A549 (cell line): Measurements from ENCODE around the gene TMEM190. TPM values are rescaled to one million over a fixed set of nuclear protein-coding genes. Genes with fewer than 3 reads are reported as not detected.
A peak's percentile ranks its signal among the peaks of the same experiment; 100 is the strongest.

Source experiments
- ATAC-seq, 2 experiments: fragments of 200-7000 bp in 1 of 2; fragments of >200 bp in 1 of 2; cut with Nextera tagmentation in 1 of 2; cut with Tn5 transposase in 1 of 2; 3 replicates each; pipeline versions ENCODE4 v1.8.0 to v1.9.1; 2018 to 2020; ENCODE audit warnings: mild to moderate bottlenecking in 1 of 2, moderate library complexity in 1 of 2
- CTCF ChIA-PET: fragments of 300-600 bp; sonication (Branson Sonifier 250); formaldehyde crosslinking; extraction: SDS; loops from one replicate; lab custom pipeline; 2021; ENCODE audit warnings: antibody characterized with exemption, inconsistent platforms; lab: Yijun Ruan, JAX
- POLR2A ChIA-PET: fragments of 350-600 bp; formaldehyde crosslinking; extraction: SDS; loops from one replicate; lab custom pipeline; 2021; ENCODE audit warnings: antibody characterized with exemption, inconsistent platforms; lab: Yijun Ruan, JAX
- DNase-seq, 2 experiments: peaks; one replicate each; pipeline versions ENCODE4 v3.0.0 to v3.0.0-alpha.2; 2011 to 2016; ENCODE audit warnings: low read depth in 1 of 2, low spot score in 1 of 2
- FAIRE-seq: peaks from 2 replicates; lab custom pipeline; 2011; peaks lifted over from hg19 to GRCh38; lab: Jason Lieb, UNC
- H3K27ac ChIP-seq, 2 experiments: fragments of >200 bp; sonication (Bioruptor Twin); formaldehyde crosslinking; 3 replicates each; pipeline ENCODE4 v1.5.1; 2016 to 2017
- H3K4me1 ChIP-seq: fragments of >200 bp; sonication (Bioruptor Twin); formaldehyde crosslinking; 3 replicates; pipeline ENCODE4 v1.6.1; 2016
- H3K4me2 ChIP-seq: fragments of >200 bp; sonication (Bioruptor Twin); formaldehyde crosslinking; 3 replicates; pipeline ENCODE4 v1.6.1; 2016
- H3K4me3 ChIP-seq: fragments of >200 bp; sonication (Bioruptor Twin); formaldehyde crosslinking; 3 replicates; pipeline ENCODE4 v1.5.1; 2016
- H3K9me3 ChIP-seq: fragments of >200 bp; sonication (Bioruptor Twin); formaldehyde crosslinking; 3 replicates; pipeline ENCODE4 v1.6.1; 2016
- BCL3 ChIP-seq: fragments of >200 bp; sonication (Bioruptor Twin); formaldehyde crosslinking; IDR thresholded peaks from 3 replicates; pipeline ENCODE4 v1.6.1; 2016
- BHLHE40 ChIP-seq: IDR thresholded peaks from 2 replicates; pipeline ENCODE4 v1.6.1; 2012; ENCODE audit warnings: low read depth, low read length, inconsistent platforms
- CBX2 ChIP-seq: fragments of 200-600 bp; sonication (generic); IDR thresholded peaks from 2 replicates; pipeline ENCODE4 v1.6.1; 2016; ENCODE audit warnings: low read depth, mild to moderate bottlenecking, borderline replicate concordance
- EHF ChIP-seq: fragments of 250-450 bp; sonication (Bioruptor Pico); IDR thresholded peaks from 2 replicates; pipeline ENCODE4 v1.5.0; 2020; ENCODE audit warnings: mild to moderate bottlenecking
- EP300 ChIP-seq, 2 experiments: fragments of >200 bp; sonication (Bioruptor Twin); formaldehyde crosslinking; IDR thresholded peaks; 2 replicates in 1 of 2; 3 replicates in 1 of 2; pipeline ENCODE4 v1.6.1; 2016 to 2017
- FOSB ChIP-seq: fragments of 250-450 bp; sonication (Bioruptor Pico); IDR thresholded peaks from 2 replicates; pipeline ENCODE4 v1.5.0; 2020; ENCODE audit warnings: mild to moderate bottlenecking, moderate library complexity
- FOSL2 ChIP-seq, 2 experiments: fragments of 450-650 bp in 1 of 2; fragments of >200 bp in 1 of 2; sonication (Bioruptor Twin) in 1 of 2; formaldehyde crosslinking; IDR thresholded peaks; 2 replicates each; pipeline versions ENCODE4 v1.5.0 to v1.6.1; 2016 to 2020; ENCODE audit warnings: mild to moderate bottlenecking in 1 of 2, moderate library complexity in 1 of 2
- FOXS1 ChIP-seq: fragments of 250-450 bp; sonication (Bioruptor Pico); IDR thresholded peaks from 2 replicates; pipeline ENCODE4 v1.5.0; 2020; ENCODE audit warnings: mild to moderate bottlenecking, moderate library complexity
- HOXA7 ChIP-seq: fragments of 250-450 bp; sonication (Bioruptor Pico); IDR thresholded peaks from 2 replicates; pipeline ENCODE4 v1.5.0; 2020; ENCODE audit warnings: mild to moderate bottlenecking, moderate library complexity
- HOXB13 ChIP-seq: fragments of 250-450 bp; sonication (Bioruptor Pico); IDR thresholded peaks from 2 replicates; pipeline ENCODE4 v1.5.0; 2020; ENCODE audit warnings: low read depth, mild to moderate bottlenecking, moderate library complexity
- HOXB5 ChIP-seq: fragments of 250-450 bp; sonication (Bioruptor Pico); IDR thresholded peaks from 2 replicates; pipeline ENCODE4 v1.5.0; 2020; ENCODE audit warnings: mild to moderate bottlenecking, moderate library complexity
- JUN ChIP-seq, 2 experiments: fragments of >200 bp; sonication (Bioruptor Twin); formaldehyde crosslinking; IDR thresholded peaks; 2 replicates in 1 of 2; 3 replicates in 1 of 2; pipeline ENCODE4 v1.6.1; 2016 to 2017
- JUNB ChIP-seq: fragments of >200 bp; sonication (Bioruptor Twin); formaldehyde crosslinking; IDR thresholded peaks from 2 replicates; pipeline ENCODE4 v1.6.1; 2016
- KDM1A ChIP-seq: fragments of 200-600 bp; sonication (generic); IDR thresholded peaks from 2 replicates; pipeline ENCODE4 v1.6.1; 2016; ENCODE audit warnings: low read depth, mild to moderate bottlenecking
- MAFK ChIP-seq: fragments of 450-650 bp; IDR thresholded peaks from 2 replicates; pipeline ENCODE4 v1.6.1; 2014; ENCODE audit not compliant: partially characterized antibody
- MAX ChIP-seq: IDR thresholded peaks from 2 replicates; pipeline ENCODE4 v1.6.1; 2012
- NFE2L2 ChIP-seq: fragments of 150-350 bp; conservative IDR thresholded peaks from 2 replicates; pipeline ENCODE4 v1.6.1; 2014; ENCODE audit warnings: low read length
- PBX3 ChIP-seq: IDR thresholded peaks from 2 replicates; pipeline ENCODE4 v1.6.1; 2012
- PHF8 ChIP-seq: fragments of 200-600 bp; sonication (generic); IDR thresholded peaks from 2 replicates; pipeline ENCODE4 v1.6.1; 2016; ENCODE audit warnings: low read depth, mild to moderate bottlenecking, antibody characterized with exemption, moderate library complexity, borderline replicate concordance
- POLR2A ChIP-seq: IDR thresholded peaks from 2 replicates; pipeline ENCODE4 v1.6.1; 2012; ENCODE audit warnings: mild to moderate bottlenecking, low read length
- RAD21 ChIP-seq, 2 experiments: fragments of >200 bp in 1 of 2; sonication (Bioruptor Twin) in 1 of 2; formaldehyde crosslinking in 1 of 2; IDR thresholded peaks in 1 of 2; conservative IDR thresholded peaks in 1 of 2; 2 replicates in 1 of 2; 3 replicates in 1 of 2; pipeline ENCODE4 v1.6.1; 2012 to 2018; ENCODE audit warnings: inconsistent platforms in 1 of 2
- RARB ChIP-seq: fragments of 250-450 bp; sonication (Bioruptor Pico); IDR thresholded peaks from 2 replicates; pipeline ENCODE4 v1.8.0; 2021; ENCODE audit warnings: mild to moderate bottlenecking, moderate library complexity
- RNF2 ChIP-seq: fragments of 200-600 bp; sonication (generic); IDR thresholded peaks from 2 replicates; pipeline ENCODE4 v1.6.1; 2016; ENCODE audit warnings: low read depth, mild to moderate bottlenecking, antibody characterized with exemption, moderate library complexity, borderline replicate concordance
- SMC3 ChIP-seq: fragments of >200 bp; sonication (Bioruptor Twin); formaldehyde crosslinking; IDR thresholded peaks from 3 replicates; pipeline ENCODE4 v1.6.1; 2018; ENCODE audit warnings: inconsistent platforms
- TFCP2L1 ChIP-seq: fragments of 250-450 bp; sonication (Bioruptor Pico); IDR thresholded peaks from 2 replicates; pipeline ENCODE4 v1.5.0; 2021; ENCODE audit warnings: mild to moderate bottlenecking
- USF2 ChIP-seq: fragments of 450-650 bp; IDR thresholded peaks from 2 replicates; pipeline ENCODE4 v1.6.1; 2014; ENCODE audit warnings: antibody characterized with exemption
- ZNF302 ChIP-seq: fragments of 250-450 bp; sonication (Bioruptor Pico); IDR thresholded peaks from 2 replicates; pipeline ENCODE4 v1.9.0; 2021; ENCODE audit warnings: inconsistent platforms, mild to moderate bottlenecking, moderate library complexity
- WGBS: methylation state at CpG from one replicate; pipeline ENCODE4 v1.1.6; 2017; ENCODE audit errors: missing lambda C conversion rate; 5-methylcytosine and 5-hydroxymethylcytosine counted together
- polyA plus RNA-seq, 4 experiments: library from polyadenylated mRNA; depleted of rRNA in 3 of 4; stranded (reverse); fragments of >200 nt; fragmentation: RNase III in 1 of 4; extraction: RNeasy Plus Mini Kit Qiagen cat#74134 plus additional on column Dnase treatment in 1 of 4; gene quantifications; 2 replicates in 3 of 4; 3 replicates in 1 of 4; pipeline ENCODE4 v1.2.3, GENCODE V29; 2011 to 2017
- TF ChIP-seq, protein P1 (sequence below): fragments of >200 bp; sonication (Bioruptor Twin); formaldehyde crosslinking; IDR thresholded peaks from 3 replicates; pipeline ENCODE4 v1.5.1; 2016
- TF ChIP-seq, protein P2 (sequence below): fragments of >200 bp; sonication (Bioruptor Twin); formaldehyde crosslinking; IDR thresholded peaks from 2 replicates; pipeline ENCODE4 v1.6.1; 2016
- TF ChIP-seq, protein P3 (sequence below): fragments of 250-450 bp; sonication (Bioruptor Pico); IDR thresholded peaks from 2 replicates; pipeline ENCODE4 v1.5.0; 2020; ENCODE audit warnings: low read depth, mild to moderate bottlenecking, moderate library complexity

The TMEM190 gene
- polyA plus RNA-seq, 2 of the 4 experiments (the other 2 are of a cell fraction): 0.58 to 1.7 TPM

DNA sequence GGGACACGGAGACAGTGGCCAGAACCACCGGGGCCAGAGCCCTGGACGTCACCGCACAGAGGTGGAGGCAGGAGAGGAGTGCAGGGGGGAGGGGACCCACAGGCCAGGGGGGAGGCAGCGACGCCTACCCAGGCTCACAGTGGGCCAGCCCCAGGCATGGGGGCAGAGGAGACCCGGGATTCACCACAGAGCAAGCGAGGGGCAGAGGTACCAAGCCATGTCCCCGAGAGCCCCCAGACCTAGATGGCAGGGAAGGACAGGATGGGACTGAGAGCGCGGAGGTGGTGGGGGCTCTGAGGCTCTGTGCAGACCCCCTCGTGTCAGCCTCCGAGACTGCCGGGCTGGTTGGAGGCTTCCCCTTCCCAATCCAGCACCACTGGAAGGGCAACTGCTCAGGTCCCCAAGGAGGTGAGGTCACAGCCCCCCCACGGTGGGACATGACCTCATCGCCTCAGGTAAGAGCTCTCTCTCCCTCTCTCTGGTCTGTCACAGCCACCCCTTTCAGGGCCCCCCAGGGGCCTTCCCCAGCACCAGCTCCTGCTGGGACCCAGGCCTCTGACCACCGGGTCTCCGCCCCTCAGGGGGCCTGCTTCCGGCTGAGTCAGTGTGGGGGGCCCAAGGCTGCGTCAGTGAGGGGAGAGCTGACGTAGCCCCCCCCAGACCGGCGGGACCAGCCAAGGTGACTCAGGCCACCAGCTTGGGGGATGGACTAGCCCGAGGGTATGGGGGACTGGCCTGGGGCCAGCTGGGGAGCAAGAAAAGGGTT lies 4.1 kb upstream of the TMEM190 start:
- peak; percentile 20 for ATAC-seq
- ChIA-PET POLR2A (interaction anchor here (1.0 to 2.5 kb wide), 6 partner anchors 9 to 35 kb away, joined by 4 to 11 read pairs (median 4); partner anchors contain the start of genes GARIN5B, KMT5C, TMEM238 and UBE2S), CTCF (interaction anchor here (0.9 to 2.6 kb wide), 10 partner anchors 9 to 132 kb away, joined by 3 to 20 read pairs (median 6); partner anchors contain the start of gene TMEM238)
- Histone ChIP-seq H3K9me3 (no peaks in the 10 kb centered on the region), H3K4me1 (peaks cover 70% of the 10 kb centered on the region), H3K4me3 (no peak overlapping the region), H3K4me2 (peak overlapping the region; percentile 65), H3K27ac (peak overlapping the region; percentile 91 to 96)
- no peak for FAIRE-seq
- 42% methylated on average over 17 of the region's 24 CpGs for WGBS
- DNase-seq: peak; percentile 71 to 90
- TF ChIP-seq FOSL2 (IDR thresholded peaks at IDR 0.05) (peak; percentile 94), FOSL2 (CRISPR knock-in tag; IDR thresholded peaks at IDR 0.05) (peak; percentile 98), MAFK (peak; percentile 24), KDM1A (no peak), CBX2 (no peak), TFCP2L1 (CRISPR knock-in tag) (peak; percentile 92), HOXB5 (CRISPR knock-in tag) (peak; percentile 91), BHLHE40 (no peak), EP300 (IDR thresholded peaks at IDR 0.05) (peak; percentile 98 to 99), USF2 (no peak), JUNB (peak; percentile 93), PHF8 (no peak), BCL3 (peak; percentile 80; the same call in 2 of the 3 replicates), RAD21 (conservative IDR thresholded peaks at IDR 0.05 in 1 of 2, IDR thresholded peaks at IDR 0.05 in 1 of 2) (peak in 1 of 2 experiments; percentile 48; a peak in 2 of 5 replicates), EHF (0 out of 2 replicates have a peak, but pooled peaks have one; percentile 29), RARB (CRISPR knock-in tag) (peak; percentile 94), HOXB13 (CRISPR knock-in tag) (peak; percentile 94; the same call in 1 of the 2 replicates), RNF2 (no peak), FOXS1 (CRISPR knock-in tag) (peak; percentile 74), ZNF302 (CRISPR knock-in tag) (no peak), PBX3 (peak; percentile 70; the same call in 1 of the 2 replicates), SMC3 (0 out of 3 replicates have a peak, but pooled peaks have one; percentile 40), MAX (peak; percentile 63), POLR2A (no peak), HOXA7 (CRISPR knock-in tag) (peak; percentile 82), NFE2L2 (no peak), FOSB (CRISPR knock-in tag) (peak; percentile 86; the same call in 1 of the 2 replicates), JUN (IDR thresholded peaks at IDR 0.05) (peak; percentile 96 to 98)
- TF ChIP-seq, protein P1, sequence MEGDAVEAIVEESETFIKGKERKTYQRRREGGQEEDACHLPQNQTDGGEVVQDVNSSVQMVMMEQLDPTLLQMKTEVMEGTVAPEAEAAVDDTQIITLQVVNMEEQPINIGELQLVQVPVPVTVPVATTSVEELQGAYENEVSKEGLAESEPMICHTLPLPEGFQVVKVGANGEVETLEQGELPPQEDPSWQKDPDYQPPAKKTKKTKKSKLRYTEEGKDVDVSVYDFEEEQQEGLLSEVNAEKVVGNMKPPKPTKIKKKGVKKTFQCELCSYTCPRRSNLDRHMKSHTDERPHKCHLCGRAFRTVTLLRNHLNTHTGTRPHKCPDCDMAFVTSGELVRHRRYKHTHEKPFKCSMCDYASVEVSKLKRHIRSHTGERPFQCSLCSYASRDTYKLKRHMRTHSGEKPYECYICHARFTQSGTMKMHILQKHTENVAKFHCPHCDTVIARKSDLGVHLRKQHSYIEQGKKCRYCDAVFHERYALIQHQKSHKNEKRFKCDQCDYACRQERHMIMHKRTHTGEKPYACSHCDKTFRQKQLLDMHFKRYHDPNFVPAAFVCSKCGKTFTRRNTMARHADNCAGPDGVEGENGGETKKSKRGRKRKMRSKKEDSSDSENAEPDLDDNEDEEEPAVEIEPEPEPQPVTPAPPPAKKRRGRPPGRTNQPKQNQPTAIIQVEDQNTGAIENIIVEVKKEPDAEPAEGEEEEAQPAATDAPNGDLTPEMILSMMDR: no peak
- TF ChIP-seq, protein P2, sequence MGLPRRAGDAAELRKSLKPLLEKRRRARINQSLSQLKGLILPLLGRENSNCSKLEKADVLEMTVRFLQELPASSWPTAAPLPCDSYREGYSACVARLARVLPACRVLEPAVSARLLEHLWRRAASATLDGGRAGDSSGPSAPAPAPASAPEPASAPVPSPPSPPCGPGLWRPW: no peak; the same call in none of the 2 replicates
- TF ChIP-seq, protein P3, sequence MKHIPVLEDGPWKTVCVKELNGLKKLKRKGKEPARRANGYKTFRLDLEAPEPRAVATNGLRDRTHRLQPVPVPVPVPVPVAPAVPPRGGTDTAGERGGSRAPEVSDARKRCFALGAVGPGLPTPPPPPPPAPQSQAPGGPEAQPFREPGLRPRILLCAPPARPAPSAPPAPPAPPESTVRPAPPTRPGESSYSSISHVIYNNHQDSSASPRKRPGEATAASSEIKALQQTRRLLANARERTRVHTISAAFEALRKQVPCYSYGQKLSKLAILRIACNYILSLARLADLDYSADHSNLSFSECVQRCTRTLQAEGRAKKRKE (CRISPR knock-in tag): peak; percentile 87; the same call in 1 of the 2 replicates
